Caco-2 (cell line): Measurements from ENCODE around the gene CPSF4. TPM values are rescaled to one million over a fixed set of nuclear protein-coding genes. Genes with fewer than 3 reads are reported as not detected.

Experiments used
- BruUV-seq: library from RNA; stranded (reverse); fragments of 400-500 nt; replicated peaks from 2 replicates; lab custom pipeline; 2021; lab: Mats Ljungman, UMichigan
- CTCF ChIA-PET: fragments of 300-600 bp; sonication (Branson Sonifier 250); formaldehyde crosslinking; loops from one replicate; lab custom pipeline; 2022; ENCODE audit warnings: antibody characterized with exemption; lab: Charles Lee
- POLR2A ChIA-PET: fragments of 300-600 bp; sonication (Branson Sonifier 250); formaldehyde crosslinking; loops from one replicate; lab custom pipeline; 2022; ENCODE audit warnings: antibody characterized with exemption; lab: Charles Lee
- DNase-seq, 2 experiments: peaks; one replicate each; pipeline versions ENCODE4 v3.0.0 to v3.0.0-alpha.2; 2020 to 2022
- H3K27me3 ChIP-seq: replicated peaks from 2 replicates; pipeline ENCODE4 v1.6.0; 2011; ENCODE audit warnings: low read length; ENCODE audit not compliant: control insufficient read depth, insufficient read depth
- H3K36me3 ChIP-seq: 2 replicates; pipeline ENCODE4 v1.5.1; 2011; ENCODE audit warnings: low read length; ENCODE audit not compliant: control insufficient read depth, insufficient read depth
- H3K4me1 ChIP-seq: fragments of 250-450 bp; sonication (Bioruptor Pico); 2 replicates; pipeline ENCODE4 v1.5.1; 2020; ENCODE audit warnings: mild to moderate bottlenecking
- H3K4me3 ChIP-seq: 2 replicates; pipeline ENCODE4 v1.5.1; 2011; ENCODE audit warnings: low read depth, mild to moderate bottlenecking, control low read depth, low read length
- H3K9me3 ChIP-seq: fragments of 250-450 bp; sonication (Bioruptor Pico); 2 replicates; pipeline ENCODE4 v1.5.1; 2020; ENCODE audit warnings: mild to moderate bottlenecking, moderate library complexity
- H3K27ac Mint-ChIP-seq: one replicate; pipeline ENCODE4 v1.8.0; 2022; ENCODE audit warnings: mixed read lengths; ENCODE audit not compliant: unreplicated experiment
- H3K27me3 Mint-ChIP-seq: one replicate; pipeline ENCODE4 v1.8.0; 2022; ENCODE audit warnings: mixed read lengths; ENCODE audit not compliant: insufficient read depth, unreplicated experiment
- H3K36me3 Mint-ChIP-seq: one replicate; pipeline ENCODE4 v1.8.0; 2022; ENCODE audit warnings: mild to moderate bottlenecking, mixed read lengths; ENCODE audit not compliant: insufficient read depth, unreplicated experiment
- H3K4me1 Mint-ChIP-seq: one replicate; pipeline ENCODE4 v1.8.0; 2022; ENCODE audit warnings: low read depth, mixed read lengths; ENCODE audit not compliant: unreplicated experiment
- H3K4me3 Mint-ChIP-seq: one replicate; pipeline ENCODE4 v1.8.0; 2022; ENCODE audit warnings: mild to moderate bottlenecking, moderate library complexity, mixed read lengths; ENCODE audit not compliant: unreplicated experiment
- H3K9me3 Mint-ChIP-seq: one replicate; pipeline ENCODE4 v1.8.0; 2022; ENCODE audit warnings: mixed read lengths; ENCODE audit not compliant: unreplicated experiment
- intact Hi-C: fragments of 100-400 bp; cut with micrococcal nuclease; formaldehyde crosslinking; loops from one replicate; pipeline ENCODE4 v1.10.0; 2022; ENCODE audit not compliant: unreplicated experiment
- total RNA-seq: library from RNA; stranded (reverse); gene quantifications from 2 replicates; pipeline ENCODE4 v1.2.3, GENCODE V29; 2022
- TF ChIP-seq, protein P1 (sequence below), 2 experiments: fragments of 200-600 bp in 1 of 2; IDR thresholded peaks; 1 replicate in 1 of 2; 2 replicates in 1 of 2; pipeline versions ENCODE4 v1.5.1 to v1.8.0; 2011 to 2022; ENCODE audit warnings: antibody characterized with exemption in 1 of 2, control low read depth in 1 of 2, inconsistent platforms in 1 of 2, low read depth in 1 of 2, low read length in 1 of 2, mild to moderate bottlenecking in 1 of 2, moderate library complexity in 1 of 2; ENCODE audit not compliant: insufficient read depth in 1 of 2, severe bottlenecking in 1 of 2, unreplicated experiment in 1 of 2

The CPSF4 gene
- total RNA-seq, 1 experiment from 2014 or later: 158 TPM

DNA sequence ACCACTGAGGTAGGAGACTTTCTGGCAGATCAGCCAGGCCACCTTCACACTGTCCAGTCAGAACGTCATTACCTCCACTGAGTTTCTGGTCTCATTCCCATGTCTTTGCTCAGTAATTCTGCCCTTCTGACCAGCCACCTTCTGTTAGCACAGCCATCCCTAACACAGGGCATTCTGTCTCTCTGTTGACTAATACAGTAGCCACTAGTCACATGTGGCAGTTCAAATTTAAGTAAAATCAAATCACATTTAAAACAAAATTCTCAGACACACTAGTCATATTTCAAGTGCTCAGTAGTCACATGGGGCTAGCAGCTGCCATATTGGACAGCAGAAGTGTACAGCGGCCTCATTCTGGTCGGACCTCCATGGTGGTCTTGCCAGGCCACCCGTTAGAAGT lies 7.4 kb downstream of the CPSF4 start:
- Histone ChIP-seq H3K9me3 (no peaks in the 10 kb centered on the region), H3K36me3 (peaks cover 22% of the 10 kb centered on the region), H3K4me1 (no peaks in the 10 kb centered on the region), H3K4me3 (no peak overlapping the region), H3K27me3 (no peaks in the 10 kb centered on the region)
- POLR2A ChIA-PET: interaction anchor here (0.7 to 0.9 kb wide), 2 partner anchors 58 to 78 kb away, joined by 3 to 4 read pairs; partner anchors contain the start of gene ZKSCAN5
- TF ChIP-seq, protein P1, sequence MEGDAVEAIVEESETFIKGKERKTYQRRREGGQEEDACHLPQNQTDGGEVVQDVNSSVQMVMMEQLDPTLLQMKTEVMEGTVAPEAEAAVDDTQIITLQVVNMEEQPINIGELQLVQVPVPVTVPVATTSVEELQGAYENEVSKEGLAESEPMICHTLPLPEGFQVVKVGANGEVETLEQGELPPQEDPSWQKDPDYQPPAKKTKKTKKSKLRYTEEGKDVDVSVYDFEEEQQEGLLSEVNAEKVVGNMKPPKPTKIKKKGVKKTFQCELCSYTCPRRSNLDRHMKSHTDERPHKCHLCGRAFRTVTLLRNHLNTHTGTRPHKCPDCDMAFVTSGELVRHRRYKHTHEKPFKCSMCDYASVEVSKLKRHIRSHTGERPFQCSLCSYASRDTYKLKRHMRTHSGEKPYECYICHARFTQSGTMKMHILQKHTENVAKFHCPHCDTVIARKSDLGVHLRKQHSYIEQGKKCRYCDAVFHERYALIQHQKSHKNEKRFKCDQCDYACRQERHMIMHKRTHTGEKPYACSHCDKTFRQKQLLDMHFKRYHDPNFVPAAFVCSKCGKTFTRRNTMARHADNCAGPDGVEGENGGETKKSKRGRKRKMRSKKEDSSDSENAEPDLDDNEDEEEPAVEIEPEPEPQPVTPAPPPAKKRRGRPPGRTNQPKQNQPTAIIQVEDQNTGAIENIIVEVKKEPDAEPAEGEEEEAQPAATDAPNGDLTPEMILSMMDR (IDR thresholded peaks at IDR 0.05; ENCODE audit: insufficient read depth in 1 of 2, low read depth in 1 of 2, low read length in 1 of 2, severe bottlenecking in 1 of 2, unreplicated experiment in 1 of 2): no peak
- BruUV-seq: no TSS peak
- no peak for DNase-seq
- Mint-ChIP-seq H3K4me1 (peaks cover 13% of the 10 kb centered on the region), H3K27me3 (no peaks in the 10 kb centered on the region), H3K36me3 (peaks cover 99% of the 10 kb centered on the region), H3K9me3 (no peaks in the 10 kb centered on the region), H3K27ac (no peak overlapping the region), H3K4me3 (no peak overlapping the region)
- CTCF ChIA-PET: interaction anchor here (0.7 kb wide), 1 partner anchor 460 kb away, joined by 3 read pairs; no protein-coding TSS in a partner anchor
- intact Hi-C loops: no loop called here

DNA sequence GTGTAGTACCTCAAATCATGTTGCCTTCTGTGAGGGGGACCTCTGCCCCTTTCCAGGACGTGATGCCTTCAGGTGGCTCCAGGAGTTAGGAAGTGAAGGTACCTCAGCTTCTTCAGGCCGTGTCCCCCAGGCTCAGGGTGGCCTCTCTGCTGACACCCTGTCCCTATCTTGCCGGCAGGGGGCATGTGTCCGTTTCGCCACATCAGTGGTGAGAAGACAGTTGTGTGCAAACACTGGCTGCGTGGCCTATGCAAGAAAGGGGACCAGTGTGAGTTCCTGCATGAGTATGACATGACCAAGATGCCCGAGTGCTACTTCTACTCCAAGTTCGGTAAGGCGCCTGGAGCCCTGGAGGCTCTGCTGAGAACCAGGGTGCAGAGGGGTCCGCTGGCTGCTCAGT lies 9.2 kb downstream of the CPSF4 start:
- Mint-ChIP-seq H3K4me3 (no peak overlapping the region), H3K9me3 (no peaks in the 10 kb centered on the region), H3K27ac (no peak overlapping the region), H3K27me3 (no peaks in the 10 kb centered on the region), H3K36me3 (peaks cover 92% of the 10 kb centered on the region), H3K4me1 (peaks cover 5% of the 10 kb centered on the region)
- Histone ChIP-seq H3K36me3 (peaks cover 23% of the 10 kb centered on the region), H3K27me3 (no peaks in the 10 kb centered on the region), H3K4me1 (no peaks in the 10 kb centered on the region), H3K9me3 (no peaks in the 10 kb centered on the region), H3K4me3 (no peak overlapping the region)
- intact Hi-C loops: no loop called here
- BruUV-seq: no TSS peak
- no peak for DNase-seq
- TF ChIP-seq, protein P1 (IDR thresholded peaks at IDR 0.05; ENCODE audit: insufficient read depth in 1 of 2, low read depth in 1 of 2, low read length in 1 of 2, severe bottlenecking in 1 of 2, unreplicated experiment in 1 of 2): peak in 1 of 2 experiments; percentile 36
- ChIA-PET CTCF (no interaction called here), POLR2A (no interaction called here)

DNA sequence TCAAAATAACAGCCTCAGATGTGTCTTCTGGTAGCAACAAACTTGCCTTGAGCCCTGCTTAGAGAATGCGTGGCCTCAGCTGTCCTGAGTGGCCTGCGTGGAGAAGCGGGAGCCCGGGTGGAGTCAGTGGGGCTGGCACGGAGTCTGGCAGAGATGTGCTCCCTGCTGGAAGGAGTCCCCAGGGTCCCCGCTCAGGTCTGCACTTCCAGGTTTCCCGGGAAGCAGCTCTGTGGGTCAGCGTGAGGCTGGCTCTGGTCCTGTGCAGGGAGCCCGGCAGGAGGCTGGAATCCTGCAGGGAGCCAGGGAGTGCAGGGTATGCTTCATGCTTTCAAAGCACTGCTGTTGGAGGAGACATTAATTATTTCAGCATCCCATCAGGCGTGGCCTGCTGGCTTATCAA lies 10.1 kb downstream of the CPSF4 start:
- no peaks in the 10 kb centered on the region for H3K9me3 Mint-ChIP-seq
- Histone ChIP-seq H3K36me3 (peaks cover 19% of the 10 kb centered on the region), H3K4me1 (no peaks in the 10 kb centered on the region), H3K4me3 (no peak overlapping the region), H3K9me3 (no peaks in the 10 kb centered on the region), H3K27me3 (no peaks in the 10 kb centered on the region)
- BruUV-seq: no TSS peak
- CTCF ChIA-PET: no interaction called here
- no peak overlapping the region for H3K27ac Mint-ChIP-seq
- peaks cover 4% of the 10 kb centered on the region for H3K4me1 Mint-ChIP-seq
- H3K27me3 Mint-ChIP-seq: no peaks in the 10 kb centered on the region
- TF ChIP-seq, protein P1 (IDR thresholded peaks at IDR 0.05; ENCODE audit: insufficient read depth in 1 of 2, low read depth in 1 of 2, low read length in 1 of 2, severe bottlenecking in 1 of 2, unreplicated experiment in 1 of 2): no peak
- intact Hi-C loops: no loop called here
- H3K4me3 Mint-ChIP-seq: no peak overlapping the region
- POLR2A ChIA-PET: interaction anchor here (0.6 kb wide), 1 partner anchor 15 kb away, joined by 6 read pairs; no protein-coding TSS in a partner anchor
- H3K36me3 Mint-ChIP-seq: peaks cover 92% of the 10 kb centered on the region
- DNase-seq: no peak
